Hepatocyte (in vitro differentiated cells): Measurements from ENCODE around the gene FAM236C.
"Not testable (repeated sequence)": the region's sequence is repeated elsewhere in the genome, so short reads cannot be mapped to it uniquely, and the experiment has no call there.

Experiments
- EZH2 ChIP-seq: fragments of 200-600 bp; sonication (generic); IDR thresholded peaks from 2 replicates; pipeline ENCODE4 v1.6.1; 2016; ENCODE audit warnings: antibody characterized with exemption, mild to moderate bottlenecking, borderline replicate concordance
- TF ChIP-seq, protein P1 (sequence below): fragments of 200-600 bp; sonication (generic); IDR thresholded peaks from 2 replicates; pipeline ENCODE4 v1.5.1; 2016; ENCODE audit warnings: antibody characterized with exemption, mild to moderate bottlenecking; ENCODE audit not compliant: poor library complexity

DNA sequence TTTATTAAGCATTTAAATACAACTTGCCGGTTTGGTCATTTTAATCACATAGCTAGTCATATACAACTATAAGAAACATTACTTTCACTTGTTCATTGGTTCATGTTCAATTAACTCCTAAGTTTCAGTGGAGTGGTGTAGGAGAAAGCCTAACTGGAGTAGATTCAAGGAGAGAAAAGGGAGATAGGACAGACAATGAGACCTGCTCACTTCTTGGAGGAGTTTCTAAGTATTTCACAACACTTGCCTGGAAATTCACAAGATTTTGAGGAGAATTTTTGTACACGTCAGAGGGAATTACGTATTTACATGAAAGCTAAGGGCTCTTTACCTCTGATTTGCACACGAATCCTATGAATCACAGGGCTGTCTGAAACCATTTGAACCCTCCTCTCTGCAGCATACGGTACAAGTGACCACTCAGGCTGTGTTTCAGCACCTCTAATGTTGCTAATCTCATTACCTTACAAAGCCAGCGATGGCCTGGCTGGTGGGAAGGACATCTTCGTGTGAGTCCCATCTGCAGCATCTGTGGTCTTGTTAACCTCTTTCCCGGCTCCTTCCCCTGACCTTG, 24.6 kb downstream of the FAM236C start:
- TF ChIP-seq, protein P1, sequence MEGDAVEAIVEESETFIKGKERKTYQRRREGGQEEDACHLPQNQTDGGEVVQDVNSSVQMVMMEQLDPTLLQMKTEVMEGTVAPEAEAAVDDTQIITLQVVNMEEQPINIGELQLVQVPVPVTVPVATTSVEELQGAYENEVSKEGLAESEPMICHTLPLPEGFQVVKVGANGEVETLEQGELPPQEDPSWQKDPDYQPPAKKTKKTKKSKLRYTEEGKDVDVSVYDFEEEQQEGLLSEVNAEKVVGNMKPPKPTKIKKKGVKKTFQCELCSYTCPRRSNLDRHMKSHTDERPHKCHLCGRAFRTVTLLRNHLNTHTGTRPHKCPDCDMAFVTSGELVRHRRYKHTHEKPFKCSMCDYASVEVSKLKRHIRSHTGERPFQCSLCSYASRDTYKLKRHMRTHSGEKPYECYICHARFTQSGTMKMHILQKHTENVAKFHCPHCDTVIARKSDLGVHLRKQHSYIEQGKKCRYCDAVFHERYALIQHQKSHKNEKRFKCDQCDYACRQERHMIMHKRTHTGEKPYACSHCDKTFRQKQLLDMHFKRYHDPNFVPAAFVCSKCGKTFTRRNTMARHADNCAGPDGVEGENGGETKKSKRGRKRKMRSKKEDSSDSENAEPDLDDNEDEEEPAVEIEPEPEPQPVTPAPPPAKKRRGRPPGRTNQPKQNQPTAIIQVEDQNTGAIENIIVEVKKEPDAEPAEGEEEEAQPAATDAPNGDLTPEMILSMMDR, result not testable (repeated sequence)
- not testable (repeated sequence) for TF ChIP-seq EZH2
